Loucy (cell line): ENCODE results near the gene RHEB.

ENCODE experiments used
- H2AFZ ChIP-seq: fragments of 200-600 bp; sonication (generic); 2 replicates; pipeline ENCODE4 v1.6.0; 2016; ENCODE audit warnings: antibody characterized with exemption, mild to moderate bottlenecking, low read length, moderate library complexity
- H3F3A ChIP-seq: fragments of 200-600 bp; 2 replicates; pipeline ENCODE4 v1.6.0; 2016; ENCODE audit warnings: antibody characterized with exemption, low read depth, mild to moderate bottlenecking
- H3K27me3 ChIP-seq: fragments of 200-600 bp; sonication (generic); 2 replicates; pipeline ENCODE4 v1.6.1; 2014; ENCODE audit warnings: low read length, mild to moderate bottlenecking; ENCODE audit not compliant: insufficient read depth, poor library complexity, severe bottlenecking
- H3K36me3 ChIP-seq: fragments of 200-600 bp; sonication (generic); 2 replicates; pipeline ENCODE4 v1.6.1; 2016; ENCODE audit warnings: low read length; ENCODE audit not compliant: insufficient read depth
- H3K4me1 ChIP-seq: fragments of 200-600 bp; sonication (generic); 2 replicates; pipeline ENCODE4 v1.5.1; 2014; ENCODE audit warnings: low read length, mild to moderate bottlenecking; ENCODE audit not compliant: insufficient read depth, poor library complexity, severe bottlenecking
- H3K4me2 ChIP-seq: fragments of 200-600 bp; sonication (generic); 2 replicates; pipeline ENCODE4 v1.6.0; 2014; ENCODE audit warnings: antibody characterized with exemption, low read length, low read depth, mild to moderate bottlenecking; ENCODE audit not compliant: poor library complexity, severe bottlenecking
- H3K4me3 ChIP-seq: fragments of 200-600 bp; sonication (generic); 2 replicates; pipeline ENCODE4 v1.5.1; 2014; ENCODE audit warnings: low read length, mild to moderate bottlenecking, mixed read lengths; ENCODE audit not compliant: poor library complexity, severe bottlenecking
- H3K79me2 ChIP-seq: fragments of 200-600 bp; sonication (generic); 2 replicates; pipeline ENCODE4 v1.6.1; 2014; ENCODE audit warnings: low read length; ENCODE audit not compliant: insufficient read depth
- H3K9ac ChIP-seq: fragments of 200-600 bp; sonication (generic); 2 replicates; pipeline ENCODE4 v1.6.0; 2014; ENCODE audit warnings: mild to moderate bottlenecking, low read depth, low read length, moderate library complexity; ENCODE audit not compliant: poor library complexity, severe bottlenecking
- H3K9me2 ChIP-seq: fragments of 200-600 bp; sonication (generic); replicated peaks from 2 replicates; pipeline ENCODE4 v1.6.1; 2016; ENCODE audit warnings: low read depth, low read length, mixed read lengths
- H3K9me3 ChIP-seq: fragments of 200-600 bp; sonication (generic); 2 replicates; pipeline ENCODE4 v1.6.1; 2014; ENCODE audit warnings: mild to moderate bottlenecking, antibody characterized with exemption, low read length, low read depth; ENCODE audit not compliant: insufficient read depth
- H4K20me1 ChIP-seq: fragments of 200-600 bp; sonication (generic); 2 replicates; pipeline ENCODE4 v1.6.0; 2014; ENCODE audit warnings: antibody characterized with exemption, low read length, mild to moderate bottlenecking; ENCODE audit not compliant: insufficient read depth, poor library complexity, severe bottlenecking
- EZH2phosphoT487 ChIP-seq: fragments of 200-600 bp; IDR thresholded peaks from 2 replicates; pipeline ENCODE4 v1.6.1; 2018; ENCODE audit warnings: antibody characterized with exemption, mild to moderate bottlenecking, moderate library complexity, borderline replicate concordance
- TF ChIP-seq, protein P1 (sequence below): fragments of 200-600 bp; sonication (generic); conservative IDR thresholded peaks from 2 replicates; pipeline ENCODE4 v1.5.1; 2014; ENCODE audit warnings: mild to moderate bottlenecking, antibody characterized with exemption, low read length

The RHEB gene, protein sequence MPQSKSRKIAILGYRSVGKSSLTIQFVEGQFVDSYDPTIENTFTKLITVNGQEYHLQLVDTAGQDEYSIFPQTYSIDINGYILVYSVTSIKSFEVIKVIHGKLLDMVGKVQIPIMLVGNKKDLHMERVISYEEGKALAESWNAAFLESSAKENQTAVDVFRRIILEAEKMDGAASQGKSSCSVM

DNA sequence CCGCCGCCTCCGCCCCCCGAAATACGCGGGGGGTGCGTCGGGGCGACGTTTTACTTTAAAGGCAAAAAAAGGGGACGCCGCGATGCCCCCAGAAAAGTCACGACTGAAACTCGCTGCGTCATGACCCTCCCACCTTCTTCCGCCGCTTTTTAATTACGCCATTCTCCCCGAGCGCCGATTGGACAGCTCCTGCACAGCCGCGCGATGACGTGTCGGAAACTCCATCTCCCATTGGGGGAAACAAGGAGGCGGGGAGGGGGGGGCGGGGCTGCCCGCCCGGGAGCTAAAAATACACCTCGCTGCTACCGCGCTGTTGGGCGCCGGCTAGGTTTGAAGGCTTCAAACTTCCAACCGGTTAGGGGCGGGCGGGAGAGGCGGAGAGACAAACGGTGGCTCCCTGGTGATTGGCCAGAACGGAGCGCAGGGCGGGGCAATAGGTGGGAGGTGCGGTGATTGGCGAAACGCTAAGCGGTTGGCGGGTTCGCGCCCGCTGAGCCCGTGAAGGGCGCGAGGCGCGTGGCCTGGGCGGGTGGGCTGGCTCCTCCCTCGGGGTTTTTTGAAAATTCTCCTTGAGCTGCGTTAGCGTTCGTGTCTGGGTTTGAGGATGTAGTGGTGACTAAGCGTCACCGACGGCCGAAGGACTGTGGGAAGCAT lies at the start of gene RHEB:
RHEB (minus strand) TSS at position 131 of the 654 bp plus-strand sequence. CDS start 384 bp downstream, outside the sequence.
- H3K4me1 ChIP-seq: peaks cover 24% of the 10 kb centered on the region
- peak within 1 kb of the TSS; percentile 98 for H3K4me2 ChIP-seq
- no peaks in the 10 kb centered on the region for H3K9me3 ChIP-seq
- H3K27me3 ChIP-seq: no peaks in the 10 kb centered on the region
- H3F3A ChIP-seq: no peaks in the 10 kb centered on the region
- H3K9me2 ChIP-seq: no peaks in the 10 kb centered on the region
- peaks cover 41% of the 10 kb centered on the region for H4K20me1 ChIP-seq
- H2AFZ ChIP-seq: peak within 1 kb of the TSS; percentile 39
- peak within 1 kb of the TSS; percentile 95 for H3K4me3 ChIP-seq
- TF ChIP-seq, protein P1, sequence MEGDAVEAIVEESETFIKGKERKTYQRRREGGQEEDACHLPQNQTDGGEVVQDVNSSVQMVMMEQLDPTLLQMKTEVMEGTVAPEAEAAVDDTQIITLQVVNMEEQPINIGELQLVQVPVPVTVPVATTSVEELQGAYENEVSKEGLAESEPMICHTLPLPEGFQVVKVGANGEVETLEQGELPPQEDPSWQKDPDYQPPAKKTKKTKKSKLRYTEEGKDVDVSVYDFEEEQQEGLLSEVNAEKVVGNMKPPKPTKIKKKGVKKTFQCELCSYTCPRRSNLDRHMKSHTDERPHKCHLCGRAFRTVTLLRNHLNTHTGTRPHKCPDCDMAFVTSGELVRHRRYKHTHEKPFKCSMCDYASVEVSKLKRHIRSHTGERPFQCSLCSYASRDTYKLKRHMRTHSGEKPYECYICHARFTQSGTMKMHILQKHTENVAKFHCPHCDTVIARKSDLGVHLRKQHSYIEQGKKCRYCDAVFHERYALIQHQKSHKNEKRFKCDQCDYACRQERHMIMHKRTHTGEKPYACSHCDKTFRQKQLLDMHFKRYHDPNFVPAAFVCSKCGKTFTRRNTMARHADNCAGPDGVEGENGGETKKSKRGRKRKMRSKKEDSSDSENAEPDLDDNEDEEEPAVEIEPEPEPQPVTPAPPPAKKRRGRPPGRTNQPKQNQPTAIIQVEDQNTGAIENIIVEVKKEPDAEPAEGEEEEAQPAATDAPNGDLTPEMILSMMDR: no peak
- no peak for TF ChIP-seq EZH2phosphoT487
- H3K36me3 ChIP-seq: no peaks in the 10 kb centered on the region
- H3K9ac ChIP-seq: peak within 1 kb of the TSS; percentile 93
- H3K79me2 ChIP-seq: peaks cover 44% of the 10 kb centered on the region

- TF ChIP-seq EZH2phosphoT487: no peak
- TF ChIP-seq, protein P1: no peak
- Histone ChIP-seq H3K79me2 (no peaks in the 10 kb centered on the region), H3K9ac (no peak overlapping the region), H3K27me3 (no peaks in the 10 kb centered on the region), H2AFZ (no peak overlapping the region), H3K4me1 (no peaks in the 10 kb centered on the region), H3K4me2 (no peak overlapping the region), H3K9me2 (no peaks in the 10 kb centered on the region), H3K36me3 (peaks cover 9% of the 10 kb centered on the region; the same call in 1 of the 2 replicates), H3K9me3 (no peaks in the 10 kb centered on the region), H4K20me1 (no peaks in the 10 kb centered on the region), H3F3A (no peaks in the 10 kb centered on the region), H3K4me3 (no peak overlapping the region)
Observed at GRCh38 chr7:151566897-151567320, 47.2 kb upstream of the RHEB start.

DNA sequence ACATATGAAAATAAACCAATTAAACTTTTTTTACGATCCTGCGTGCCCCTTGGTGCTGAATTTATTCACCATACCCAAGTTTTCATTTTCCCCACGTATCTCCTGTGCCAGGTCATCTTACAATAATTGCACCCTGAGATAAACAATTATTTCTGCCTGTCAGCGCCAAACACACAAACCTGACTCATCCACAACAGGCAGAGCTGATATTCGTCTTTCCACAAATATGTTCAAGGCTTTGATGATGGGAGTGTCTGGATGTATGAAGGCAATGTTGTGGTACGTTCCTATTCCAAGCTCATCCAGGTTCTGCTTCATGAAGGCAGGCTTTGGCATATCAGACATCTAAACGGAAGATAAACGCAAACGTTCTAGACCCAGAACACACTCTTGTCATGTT lies 45.8 kb upstream of the RHEB start:
- Histone ChIP-seq H3K9me2 (no peaks in the 10 kb centered on the region), H4K20me1 (no peaks in the 10 kb centered on the region), H3K4me1 (no peaks in the 10 kb centered on the region), H3K4me2 (no peak overlapping the region), H3K9me3 (no peaks in the 10 kb centered on the region), H3K9ac (no peak overlapping the region), H3K36me3 (peaks cover 9% of the 10 kb centered on the region; the same call in 1 of the 2 replicates), H2AFZ (no peak overlapping the region), H3K4me3 (no peak overlapping the region), H3K79me2 (no peaks in the 10 kb centered on the region), H3K27me3 (no peaks in the 10 kb centered on the region), H3F3A (no peaks in the 10 kb centered on the region)
- TF ChIP-seq, protein P1: no peak
- no peak for TF ChIP-seq EZH2phosphoT487
